T-helper 1 cell treated with Interleukin-12 subunit alpha and Interleukin-12 subunit beta and Interleukin-4 antibody, amounts not matched to agents 30 ng/mL and 1 ng/mL, for 36 hours (primary cell): ENCODE results near the gene FLNC. TPM values are rescaled to one million over a fixed set of nuclear protein-coding genes. Genes with fewer than 3 reads are reported as not detected.

Source experiments
- intact Hi-C: fragments of 100-400 bp; cut with micrococcal nuclease; formaldehyde crosslinking; loops from one replicate; pipeline ENCODE4 v1.15.1; 2024
- total RNA-seq: library from RNA; stranded (reverse); gene quantifications from 2 replicates; pipeline ENCODE4 v1.2.3, GENCODE V29; 2022

FLNC gene
- total RNA-seq, 1 donor from 2014 or later, result 0.02 TPM

DNA sequence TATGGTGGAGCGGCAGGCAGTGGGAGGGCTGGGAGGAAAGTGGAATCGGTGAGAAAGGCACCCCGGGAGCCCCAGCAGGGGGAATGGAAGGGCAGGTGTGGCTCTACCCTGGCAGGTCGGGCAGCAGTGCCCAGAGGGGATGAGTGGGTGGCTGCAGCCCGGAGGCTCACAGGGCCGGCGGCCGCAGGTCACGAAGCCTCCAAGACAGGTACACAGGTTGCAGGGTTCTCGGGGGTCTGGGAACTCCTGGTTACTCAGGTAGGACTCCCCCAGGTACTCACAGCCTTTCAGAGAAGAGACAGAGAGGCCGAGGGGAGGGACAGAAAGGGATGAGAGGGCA, 58.5 kb downstream of the FLNC start:
- intact Hi-C loops, result no loop called here

DNA sequence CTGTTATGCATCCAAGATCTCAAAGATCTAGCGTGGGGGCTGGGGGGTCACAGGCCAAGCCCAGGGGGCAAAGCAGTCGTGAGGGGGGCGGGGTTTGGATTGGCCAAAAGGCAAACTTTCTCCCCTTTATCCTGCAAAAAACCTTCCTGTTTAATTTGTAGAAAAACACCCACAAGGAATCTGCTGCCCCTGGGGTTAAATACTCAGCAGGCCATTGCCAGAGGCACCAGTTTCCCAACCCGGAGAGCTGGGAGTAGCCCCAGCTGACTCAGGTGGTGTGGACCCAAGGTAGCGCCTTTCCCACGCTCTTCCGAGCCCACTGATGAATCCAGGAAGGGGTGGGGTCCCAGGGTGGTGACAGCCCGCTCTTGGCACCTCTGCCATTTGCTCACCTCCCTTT, 58.9 kb downstream of the FLNC start:
- intact Hi-C loops, result no loop called here

DNA sequence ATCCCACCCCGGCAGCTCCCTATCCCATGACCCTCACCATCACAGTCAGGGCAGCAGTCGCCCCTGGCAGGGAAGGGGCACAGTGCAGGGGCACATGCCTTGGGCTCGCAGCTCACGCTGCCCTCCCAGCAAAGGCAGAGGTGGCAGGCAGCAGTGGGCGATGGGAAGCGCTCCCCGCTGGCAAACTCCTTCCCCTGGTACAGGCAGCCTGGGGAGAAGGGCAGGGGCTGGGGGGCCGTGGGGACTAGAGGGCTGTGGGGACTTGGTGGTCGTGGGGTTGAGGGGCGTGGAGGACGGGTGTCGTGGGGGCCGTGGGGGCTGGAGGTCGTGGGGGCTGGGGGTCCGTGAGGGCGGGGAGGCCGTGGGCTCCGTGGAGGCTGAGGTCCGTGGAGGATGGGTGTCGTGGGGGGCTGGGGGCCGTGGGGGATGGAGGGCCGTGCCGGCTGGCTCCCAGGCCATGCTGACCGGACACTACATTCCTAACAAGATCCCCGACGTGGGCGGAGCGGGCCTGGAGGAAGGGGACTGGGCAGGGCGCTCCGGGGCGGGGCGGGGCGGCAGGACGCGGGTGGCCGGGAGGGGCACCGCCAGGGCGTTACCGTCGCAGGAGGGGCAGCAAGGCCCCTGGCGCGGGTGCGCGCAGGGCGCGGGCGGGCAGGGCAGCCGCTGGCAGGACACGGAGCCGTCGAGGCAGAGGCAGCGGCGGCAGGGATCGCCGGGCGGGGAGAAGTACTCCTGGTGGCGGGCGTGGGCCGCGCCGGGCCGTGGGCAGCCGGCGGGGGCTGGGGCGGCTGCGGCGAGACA, 60.3 kb downstream of the FLNC start:
- intact Hi-C loops, result no loop called here

DNA sequence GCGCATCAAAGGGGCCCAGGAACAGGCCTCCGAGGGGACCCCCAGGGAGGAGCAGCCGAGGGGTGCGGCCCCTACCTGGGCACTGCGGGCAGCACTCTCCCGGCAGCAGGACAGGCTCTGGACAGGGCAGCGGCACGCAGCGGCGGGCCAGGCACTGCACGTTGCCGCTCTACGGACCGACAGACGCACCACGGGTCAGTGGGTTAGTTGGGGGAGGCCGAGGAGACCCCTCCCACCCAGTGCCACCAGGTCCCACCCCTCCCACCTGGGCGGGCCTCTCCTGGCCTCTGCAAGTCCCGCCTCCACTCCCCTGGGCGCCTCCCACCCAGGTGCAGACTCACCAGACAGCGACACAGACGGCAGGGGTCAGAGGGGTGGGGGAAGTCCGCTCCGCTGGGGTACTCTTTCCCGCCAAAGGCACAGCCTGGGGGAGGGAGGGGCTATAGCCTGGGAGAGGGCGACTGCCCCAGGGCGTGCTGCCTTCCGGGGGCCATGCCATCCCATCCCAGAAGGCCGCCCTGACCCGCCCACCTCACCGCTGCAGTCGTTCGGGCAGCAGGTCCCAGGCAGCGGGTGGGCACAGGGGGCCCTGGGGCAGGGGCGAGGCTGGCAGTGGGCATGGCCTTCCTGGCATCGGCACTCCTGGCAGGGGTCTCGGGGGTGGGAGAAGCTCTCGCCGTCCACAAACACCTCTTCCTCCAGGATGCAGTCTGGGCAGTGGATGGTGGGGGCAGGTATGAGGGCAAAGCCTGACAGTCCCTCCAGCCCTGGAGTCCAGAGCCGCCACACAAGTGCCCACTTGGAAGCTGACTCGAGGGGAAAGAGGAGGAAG, 61.1 kb downstream of the FLNC start:
- intact Hi-C loops, result no loop called here

DNA sequence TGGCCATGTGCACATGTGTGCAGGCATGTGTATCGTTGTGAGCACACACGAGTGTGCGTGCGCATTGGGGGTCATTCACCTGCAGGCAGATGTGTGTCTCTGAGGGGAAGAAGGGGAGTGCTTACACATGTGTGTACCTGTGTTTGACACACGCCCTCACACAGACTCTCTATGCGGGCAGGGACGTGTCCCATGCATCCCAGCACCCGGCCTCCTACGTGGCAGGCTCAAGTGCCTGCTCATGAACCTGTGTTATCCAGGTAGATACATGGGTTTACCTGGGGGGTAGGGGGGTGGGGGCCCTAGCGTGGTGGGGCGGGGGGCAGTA, 61.7 kb downstream of the FLNC start:
- intact Hi-C loops, result no loop called here

DNA sequence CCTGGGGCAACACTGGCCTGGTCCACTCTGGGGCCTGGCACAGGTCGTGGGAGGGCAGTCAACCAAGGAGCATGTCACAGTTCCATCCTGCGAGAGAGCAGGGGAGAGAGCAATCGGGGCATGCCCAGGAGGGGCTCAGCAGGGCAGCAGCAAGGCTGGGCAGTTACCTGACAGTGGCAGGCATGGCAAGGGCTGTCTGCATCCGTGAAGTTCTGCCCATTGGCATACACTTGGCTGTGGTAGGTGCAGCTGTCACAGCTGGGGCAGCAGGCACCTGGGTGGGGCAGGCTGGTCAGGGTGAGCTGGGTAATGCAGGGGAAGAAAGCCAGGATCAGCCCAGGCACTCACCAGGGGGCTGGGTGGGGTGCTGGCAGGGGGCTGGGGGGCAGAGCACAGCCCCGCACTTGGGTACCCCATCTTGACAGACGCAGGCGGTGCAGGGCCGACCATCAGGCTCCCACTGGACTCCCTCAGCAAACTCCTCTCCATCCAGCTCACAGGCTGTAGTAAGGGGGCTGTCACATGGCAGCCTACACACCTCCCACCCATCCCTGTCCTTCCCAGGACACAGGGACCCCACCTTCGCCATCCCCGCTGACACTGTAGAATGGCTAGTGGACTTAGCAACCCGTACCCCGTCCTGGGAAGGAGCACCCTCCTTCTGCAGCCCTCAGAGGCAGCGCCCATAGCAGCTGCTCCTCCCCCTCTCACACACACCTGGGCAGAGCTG, 62.5 kb downstream of the FLNC start:
- intact Hi-C loops, result no loop called here

DNA sequence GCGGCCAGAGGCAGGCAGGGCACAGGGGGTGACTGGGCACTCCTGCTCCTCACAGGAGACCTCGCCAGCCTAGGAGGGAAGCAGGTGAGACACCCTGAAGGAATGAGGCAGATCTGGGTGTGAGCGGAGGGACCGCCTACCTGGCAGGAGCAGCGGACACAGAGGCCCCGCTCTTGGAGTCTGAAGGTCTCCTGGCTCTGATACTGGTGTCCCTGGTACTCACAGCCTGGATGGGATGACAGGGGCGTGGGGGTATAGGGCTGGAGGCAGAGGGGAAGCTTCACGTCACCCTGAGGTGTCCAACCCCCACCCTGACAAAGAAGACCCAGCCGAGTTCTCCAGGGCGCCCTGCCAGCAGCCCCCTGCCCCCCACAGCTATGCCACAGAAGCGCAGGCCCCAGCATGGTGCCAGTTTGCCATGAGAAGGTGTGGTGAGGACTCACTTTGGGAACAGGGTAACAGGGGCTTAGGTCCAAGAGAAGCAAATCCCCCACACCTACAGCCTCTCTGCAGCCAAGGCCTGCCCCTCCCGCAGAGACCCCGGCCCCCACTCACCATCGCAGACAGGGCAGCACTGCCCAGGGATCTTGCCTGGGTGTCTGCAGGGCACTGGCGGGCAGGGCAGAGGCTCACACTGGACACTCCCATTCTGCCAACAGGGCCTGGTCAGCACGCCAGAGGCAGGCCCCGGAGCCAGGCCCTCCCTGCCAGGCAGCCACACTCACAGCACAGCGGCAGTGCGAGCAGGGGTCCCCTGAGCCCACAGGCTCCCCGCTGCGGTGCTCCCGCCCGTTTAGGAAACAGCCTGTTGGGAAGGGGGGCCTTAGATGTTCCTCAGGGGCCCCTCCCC, 63.3 kb downstream of the FLNC start:
- intact Hi-C loops, result no loop called here

DNA sequence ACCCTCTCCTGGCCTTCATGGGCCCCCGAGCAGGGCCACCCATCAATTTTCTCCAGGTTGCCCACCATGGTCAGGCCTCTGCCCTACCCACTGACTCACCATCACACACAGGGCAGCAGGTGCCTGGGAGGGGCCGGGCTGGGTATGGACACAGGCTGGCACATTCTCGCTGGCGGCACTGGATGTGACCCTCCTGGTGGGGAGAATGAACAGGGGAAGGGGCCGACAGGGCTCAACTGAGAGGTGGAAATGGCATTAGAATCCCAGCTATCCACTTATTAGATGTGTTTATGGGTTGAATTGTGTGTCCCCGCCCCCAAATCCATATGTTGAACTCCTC, 63.9 kb downstream of the FLNC start:
- intact Hi-C loops, result no loop called here

DNA sequence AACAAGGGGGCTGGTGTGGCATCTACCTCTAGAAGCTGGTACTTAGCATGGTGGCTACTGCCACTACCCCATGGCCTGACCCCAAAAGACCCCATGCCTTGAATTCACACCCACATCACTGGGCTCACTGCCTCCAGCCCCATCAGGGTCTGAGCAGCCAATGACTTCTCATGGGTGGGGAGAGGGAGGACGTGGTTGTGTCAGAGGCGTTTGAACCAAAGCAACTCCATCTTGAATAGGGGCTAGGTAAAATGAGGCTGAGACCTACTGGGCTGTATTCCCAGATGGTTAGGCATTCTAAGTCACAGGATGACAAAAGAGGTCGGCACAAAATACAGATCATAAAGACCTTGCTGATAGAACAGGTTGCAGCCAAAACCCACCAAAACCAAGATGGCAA, 65.1 kb downstream of the FLNC start:
- intact Hi-C loops, result no loop called here

DNA sequence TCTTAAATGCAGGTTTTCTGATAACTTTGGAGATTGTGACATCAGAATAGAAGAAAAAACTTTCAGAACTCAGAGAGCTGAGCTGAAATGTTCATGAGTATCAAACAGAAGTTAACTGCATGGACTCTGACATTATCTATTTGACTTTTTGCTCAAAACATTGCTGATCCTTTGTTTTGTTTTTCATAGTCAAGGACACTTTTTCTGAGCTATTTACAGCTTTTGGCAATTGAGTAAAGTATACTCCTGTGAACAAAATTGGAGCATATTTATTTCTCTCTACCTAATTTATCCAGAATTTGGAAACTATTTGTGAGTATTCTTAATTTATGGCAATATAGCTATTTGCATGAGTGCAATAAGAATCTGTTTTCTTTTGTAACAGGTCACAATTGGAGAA, 69.2 kb downstream of the FLNC start:
- intact Hi-C loops, result no loop called here

DNA sequence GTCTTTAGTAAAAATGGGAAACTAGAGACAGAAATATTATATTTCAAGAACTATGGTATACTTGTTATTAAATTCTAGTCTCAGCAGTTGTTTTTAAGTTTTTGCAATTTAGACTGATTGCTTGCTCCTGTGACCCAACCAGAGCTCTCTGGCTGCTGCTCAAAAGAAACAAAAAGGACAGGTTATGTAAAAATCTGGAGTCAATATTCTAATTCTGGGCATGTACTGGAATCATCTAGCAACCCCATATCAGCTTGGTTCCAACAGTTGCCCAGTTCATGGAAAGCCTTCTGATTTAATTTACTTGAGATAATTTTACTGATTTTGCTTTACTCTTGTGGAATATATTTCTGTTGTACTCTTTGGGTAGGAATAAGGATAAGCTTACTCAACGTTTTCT, 70.0 kb downstream of the FLNC start:
- intact Hi-C loops, result loop anchor here (5.0 to 10.0 kb wide), 2 partner anchors 62 to 375 kb away; no protein-coding TSS in a partner anchor

DNA sequence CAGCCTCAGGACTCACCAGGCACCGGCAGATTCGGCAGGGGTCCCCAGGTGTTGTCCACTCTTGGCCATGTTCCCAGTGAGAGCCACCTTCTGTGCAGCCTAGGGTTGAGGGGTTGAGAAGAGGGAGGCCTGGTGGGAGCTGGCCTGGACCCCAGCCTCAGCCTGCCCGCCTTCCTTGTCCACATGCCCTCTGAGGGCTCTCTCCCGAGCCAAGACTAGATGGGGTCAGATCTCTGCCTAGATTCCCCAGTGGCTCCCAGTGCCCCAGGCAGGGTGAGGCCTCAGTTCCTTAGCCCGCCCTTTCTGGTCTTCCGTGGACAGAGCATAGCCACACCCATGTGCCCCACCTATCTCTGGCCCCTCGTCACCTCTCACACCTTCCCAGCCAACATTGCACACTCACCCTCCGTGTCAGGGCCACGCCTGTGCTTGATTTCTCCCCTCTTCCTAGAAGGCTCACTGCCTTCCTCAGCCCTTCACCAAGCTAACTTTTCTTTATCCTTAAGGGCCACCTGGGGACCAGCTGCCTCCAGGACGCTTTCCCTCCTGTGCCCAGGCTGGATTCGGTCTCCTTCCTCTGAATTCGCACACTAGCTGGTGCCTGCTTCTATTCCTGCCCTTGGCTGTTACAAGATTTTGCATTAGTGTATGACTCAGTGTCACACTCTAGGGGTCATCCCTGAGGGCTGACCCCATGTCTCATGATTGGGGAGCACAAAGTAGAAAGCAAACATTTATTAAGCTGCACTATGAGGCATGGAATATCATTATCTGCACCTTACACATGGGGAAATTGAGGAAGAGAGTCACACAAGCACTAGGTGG, 72.8 kb downstream of the FLNC start:
- intact Hi-C loops, result loop anchor here (5.0 to 10.0 kb wide), 2 partner anchors 59 to 372 kb away; no protein-coding TSS in a partner anchor

DNA sequence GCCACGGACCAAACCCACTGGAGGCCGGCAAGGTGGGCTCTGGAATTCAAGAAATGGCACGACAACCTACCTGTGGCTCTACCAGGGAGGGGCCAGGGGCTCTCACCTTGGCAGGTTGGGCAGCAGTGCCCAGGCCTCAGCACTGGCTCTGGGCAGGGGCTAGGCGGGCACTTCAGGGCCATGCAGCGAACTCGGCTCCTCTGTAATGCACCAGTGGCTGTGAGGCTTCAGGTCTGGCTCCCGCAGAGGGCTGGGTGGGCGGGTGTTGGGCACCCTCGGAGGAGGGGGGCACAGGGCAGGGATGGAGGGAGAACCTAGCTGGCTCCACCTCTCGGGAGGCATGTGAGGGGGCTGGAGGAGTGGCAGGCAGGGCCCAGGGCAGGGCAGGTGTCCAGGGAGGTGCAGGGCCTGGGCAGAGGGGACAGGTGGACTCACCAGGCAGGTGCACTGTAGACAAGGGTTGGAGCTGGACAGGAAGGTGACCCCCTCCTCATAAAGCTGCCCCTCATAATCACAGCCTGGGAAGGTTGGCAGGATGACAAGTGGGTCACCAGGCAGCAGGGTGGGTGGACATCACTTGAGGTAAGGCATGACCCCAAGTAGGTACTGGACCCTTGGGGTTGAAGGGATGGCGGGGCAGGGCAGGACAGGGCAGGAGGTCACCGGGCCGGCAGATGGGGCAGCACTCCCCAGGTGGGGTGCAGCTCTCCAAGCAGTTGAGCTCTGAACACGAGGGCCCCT, 73.6 kb downstream of the FLNC start:
- intact Hi-C loops, result loop anchor here (1.0 to 10.0 kb wide), 5 partner anchors 59 to 371 kb away; no protein-coding TSS in a partner anchor

DNA sequence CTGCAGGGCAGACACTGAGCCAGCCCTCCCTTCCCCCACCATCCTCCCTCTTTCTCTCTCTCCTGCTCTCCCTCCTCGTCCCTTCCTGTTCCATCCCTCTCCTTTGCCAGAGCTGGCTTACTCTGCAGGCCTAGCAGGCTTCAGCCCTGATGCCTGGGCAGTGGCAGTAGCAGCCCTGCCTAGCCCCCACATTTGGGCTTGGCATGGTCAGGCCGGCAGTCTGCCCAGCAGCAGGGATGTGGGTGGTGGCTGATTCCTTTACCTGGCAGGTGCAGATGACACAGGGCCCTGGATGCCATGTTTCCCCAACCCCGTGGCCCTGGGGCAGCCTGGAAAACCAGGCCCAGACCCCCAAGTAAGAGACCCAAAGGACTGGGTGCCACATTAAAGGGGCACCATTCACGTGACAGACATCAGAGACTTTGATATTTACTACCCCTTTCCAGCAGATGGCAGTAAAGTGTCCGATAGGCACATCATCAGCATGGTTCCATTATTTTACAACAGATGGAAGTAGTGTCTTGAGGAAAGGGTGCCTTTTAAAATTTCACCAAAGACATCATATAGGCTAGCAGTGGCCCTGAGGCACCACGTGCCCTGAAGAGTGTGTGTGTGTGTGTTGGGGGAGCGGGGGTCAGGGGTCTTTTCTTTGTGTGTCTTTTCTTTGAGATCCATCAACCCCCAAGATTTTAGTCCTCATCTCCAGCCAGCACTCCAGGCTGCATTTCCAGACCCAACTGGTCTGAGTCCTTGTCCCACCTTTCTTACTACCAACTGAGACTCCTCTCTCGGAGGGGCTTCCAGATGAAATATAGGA, 74.4 kb downstream of the FLNC start:
- intact Hi-C loops, result loop anchor here (1.0 to 10.0 kb wide), 5 partner anchors 58 to 370 kb away; no protein-coding TSS in a partner anchor

DNA sequence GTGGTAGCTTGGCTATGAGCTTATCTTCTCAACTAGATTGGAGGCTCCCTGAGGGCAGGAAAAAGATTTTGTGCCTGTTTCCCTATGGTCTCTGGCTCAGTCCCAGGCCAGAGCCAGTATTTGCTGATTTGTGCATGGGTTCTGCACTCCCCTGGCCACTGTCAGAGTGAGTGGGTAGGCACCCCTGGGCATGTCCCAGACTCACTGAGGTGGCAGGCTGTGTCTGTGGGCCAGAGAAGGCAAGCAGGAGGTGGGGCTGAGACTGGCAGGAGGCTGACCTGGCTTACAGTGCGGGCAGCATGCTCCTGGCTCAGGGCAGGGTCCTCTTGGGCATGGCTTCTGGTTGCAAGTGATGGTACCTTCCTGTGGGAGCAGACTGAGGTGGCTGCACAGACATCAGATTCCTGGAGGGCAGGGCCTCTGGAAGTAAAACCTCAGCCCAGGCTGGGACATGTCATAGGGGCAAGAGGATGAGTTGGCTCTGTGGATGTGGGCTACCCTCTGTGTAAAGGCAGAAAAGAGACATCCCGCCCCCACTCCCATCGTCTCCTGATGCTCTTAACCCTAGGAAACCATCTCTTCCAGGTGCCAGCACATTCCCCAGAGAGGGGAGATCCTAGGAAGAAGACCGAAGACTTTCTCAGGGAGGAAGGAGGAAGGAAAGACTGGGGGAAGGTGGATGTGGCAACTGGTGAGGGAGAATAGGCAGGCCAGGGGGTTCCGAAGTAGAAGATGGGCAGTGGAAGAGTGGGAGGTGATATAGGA, 76.0 kb downstream of the FLNC start:
- intact Hi-C loops, result loop anchor here (10.0 kb wide), 1 partner anchor 369 kb away; no protein-coding TSS in a partner anchor

DNA sequence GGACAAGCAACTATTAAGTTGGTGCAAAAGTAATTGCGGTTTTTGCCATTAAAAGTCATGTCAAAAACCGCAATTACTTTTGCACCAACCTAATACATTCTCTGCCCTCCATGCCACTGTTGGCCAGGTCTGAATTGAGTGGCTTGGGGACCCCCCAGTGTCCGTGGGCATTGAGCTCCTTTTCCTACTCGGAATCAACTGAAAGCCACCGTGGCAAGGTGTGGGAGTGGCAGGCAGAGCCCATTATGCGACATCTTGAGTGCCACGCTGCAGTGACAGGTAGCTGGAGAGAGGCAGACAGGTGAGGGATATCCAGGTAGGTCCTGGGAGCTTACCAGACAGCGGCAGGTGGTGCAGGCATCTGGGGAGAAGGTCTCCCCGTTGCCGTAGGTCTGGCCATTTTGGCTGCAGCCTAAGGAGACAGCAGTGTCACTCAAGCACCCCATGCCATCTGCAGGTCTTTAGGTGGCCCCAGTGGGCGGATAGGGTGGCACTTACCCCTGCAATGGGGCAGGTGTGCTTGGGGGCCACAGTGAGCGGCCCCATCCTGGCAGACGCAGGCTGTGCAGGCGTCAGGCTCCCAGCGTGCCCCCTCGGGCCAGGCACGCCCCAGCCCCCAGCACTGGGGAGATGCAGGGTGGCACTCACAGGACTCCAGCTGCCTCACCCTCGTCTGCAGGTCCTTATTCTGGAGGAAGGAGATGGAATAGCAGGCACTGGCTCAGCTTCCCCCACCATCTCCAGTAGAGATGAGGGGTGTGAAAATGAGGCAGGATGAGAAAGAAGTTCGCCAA, 76.8 kb downstream of the FLNC start:
- intact Hi-C loops, result loop anchor here (10.0 kb wide), 1 partner anchor 368 kb away; no protein-coding TSS in a partner anchor
